IPS-18a (cell line): ENCODE data around the gene HOXB1.

Source experiments
- H3K27ac ChIP-seq: one replicate; pipeline ENCODE4 v1.5.1; 2013; ENCODE audit warnings: low read length
- H3K27me3 ChIP-seq: one replicate; pipeline ENCODE4 v1.6.1; 2013; ENCODE audit warnings: mild to moderate bottlenecking, low read length; ENCODE audit not compliant: control insufficient read depth, insufficient read depth
- H3K36me3 ChIP-seq: one replicate; pipeline ENCODE4 v1.6.1; 2013; ENCODE audit warnings: low read depth, low read length; ENCODE audit not compliant: control insufficient read depth
- H3K4me1 ChIP-seq: one replicate; pipeline ENCODE4 v1.6.1; 2013; ENCODE audit warnings: low read depth, low read length; ENCODE audit not compliant: control insufficient read depth
- H3K4me3 ChIP-seq: one replicate; pipeline ENCODE4 v1.5.1; 2013; ENCODE audit warnings: low read length
- H3K9ac ChIP-seq: one replicate; pipeline ENCODE4 v1.6.1; 2013; ENCODE audit warnings: mild to moderate bottlenecking, low read length, moderate library complexity
- H3K9me3 ChIP-seq: one replicate; pipeline ENCODE4 v1.6.1; 2013; ENCODE audit warnings: low read depth, low read length; ENCODE audit not compliant: control insufficient read depth

HOXB1 gene

DNA sequence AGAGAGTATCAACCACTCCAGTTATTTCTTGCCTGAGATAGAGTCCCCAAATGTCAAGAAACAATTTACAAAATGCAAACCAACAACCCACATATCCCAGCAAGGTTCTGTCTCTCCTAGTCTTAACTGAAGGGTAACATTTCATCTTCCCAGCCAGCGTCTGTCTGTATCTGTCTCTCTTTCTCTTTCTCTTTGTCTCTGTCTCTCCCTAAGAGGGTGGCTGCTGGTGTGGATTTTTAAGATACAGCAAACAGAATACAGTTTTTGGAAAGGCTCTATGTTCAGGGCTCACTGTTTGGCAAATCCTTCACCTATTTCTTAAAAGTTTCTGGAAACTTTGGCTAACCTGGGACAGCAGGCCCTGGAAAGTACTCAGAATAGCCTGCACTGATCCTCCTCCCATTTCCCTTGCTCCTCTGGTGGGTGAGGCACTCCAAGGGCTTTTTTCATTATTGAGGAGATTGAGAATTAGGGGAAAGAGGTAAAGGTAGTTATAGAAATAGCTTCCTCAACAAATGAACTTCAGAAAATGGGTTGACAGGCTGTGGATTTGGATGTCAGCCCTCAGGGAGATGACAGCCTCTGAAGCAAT lies 41.1 kb upstream of the HOXB1 start:
- Histone ChIP-seq H3K27ac (no peak overlapping the region), H3K27me3 (peaks cover 100% of the 10 kb centered on the region), H3K9me3 (no peaks in the 10 kb centered on the region), H3K4me1 (peaks cover 4% of the 10 kb centered on the region), H3K36me3 (no peaks in the 10 kb centered on the region), H3K9ac (no peak overlapping the region), H3K4me3 (no peak overlapping the region)

DNA sequence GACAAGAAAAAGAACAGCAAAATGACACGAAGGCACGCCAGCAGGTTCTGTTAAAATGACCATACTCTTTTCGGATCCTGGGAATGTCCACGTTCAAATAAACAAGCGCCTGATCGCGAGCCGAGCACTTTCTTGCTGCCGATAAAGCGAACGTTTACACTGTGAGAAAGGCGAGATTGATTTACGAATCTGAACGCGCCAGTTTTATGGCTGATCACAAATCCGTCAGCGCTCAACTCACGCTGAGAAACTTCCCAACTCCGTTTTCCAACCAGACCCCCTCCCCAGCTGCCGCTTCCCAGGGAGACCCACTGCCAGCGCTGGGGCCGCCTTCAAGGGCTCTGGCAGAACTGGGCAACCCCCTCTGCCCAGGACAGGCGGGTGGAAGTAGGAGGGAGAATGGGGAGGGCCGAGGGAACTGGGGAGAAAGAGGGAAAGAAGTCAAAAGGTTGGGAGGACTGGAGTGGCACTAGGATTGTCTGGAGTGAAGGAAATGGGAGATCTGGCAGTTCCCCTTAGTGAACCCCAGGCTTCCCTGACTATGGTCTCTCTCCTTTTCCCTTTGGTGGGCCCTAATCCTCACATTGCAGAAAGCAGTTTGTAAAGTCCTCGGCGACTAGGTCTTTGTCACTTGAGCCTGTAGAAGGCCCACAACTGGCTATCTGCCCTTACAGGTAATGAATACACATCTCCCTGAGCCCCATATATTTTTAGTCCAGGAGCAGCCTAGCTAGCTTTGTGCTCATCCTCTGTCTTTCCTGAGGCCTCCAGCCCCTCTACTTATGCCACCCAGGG lies 40.4 kb upstream of the HOXB1 start:
- peaks cover 4% of the 10 kb centered on the region for H3K4me1 ChIP-seq

DNA sequence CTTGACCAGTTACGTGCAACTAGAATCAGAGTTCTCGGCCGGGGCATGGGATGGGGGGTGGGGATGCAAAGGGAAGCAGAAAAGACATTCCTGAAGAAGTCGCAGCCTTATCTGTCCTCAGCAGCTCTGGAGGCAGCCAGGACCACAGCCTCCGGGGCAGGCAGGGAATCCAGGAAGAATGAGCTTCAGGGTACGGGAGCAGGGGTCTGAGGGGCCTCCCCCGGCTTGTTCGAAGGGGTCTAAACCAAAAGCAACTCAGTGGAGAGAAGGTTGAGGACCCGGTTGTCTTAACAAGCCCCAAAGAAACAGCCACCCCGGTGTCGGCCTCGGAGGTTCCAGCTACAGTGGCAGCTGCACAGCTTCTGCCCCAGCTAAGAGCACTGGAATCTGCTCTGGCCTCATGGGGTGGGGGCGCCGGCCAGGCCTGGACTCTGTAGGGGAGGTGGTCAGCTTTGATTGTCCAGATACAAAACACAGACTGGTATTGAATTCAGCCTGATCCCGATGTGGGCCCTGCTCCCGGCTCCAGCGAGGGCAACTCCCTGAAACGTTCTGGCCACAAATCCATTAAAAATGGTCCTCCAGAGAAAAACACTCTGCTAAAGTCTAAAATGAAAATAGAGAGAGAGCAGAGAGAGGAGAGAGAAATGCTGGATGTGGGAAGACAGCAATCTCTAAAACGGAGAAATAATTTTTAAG lies 39.7 kb upstream of the HOXB1 start:
- H3K27me3 ChIP-seq: peaks cover 100% of the 10 kb centered on the region

More for the DNA sequence above, 40.4 kb upstream of the HOXB1 start:
- Histone ChIP-seq H3K27me3 (peaks cover 100% of the 10 kb centered on the region), H3K9ac (no peak overlapping the region), H3K36me3 (no peaks in the 10 kb centered on the region), H3K4me3 (no peak overlapping the region), H3K27ac (no peak overlapping the region), H3K9me3 (no peaks in the 10 kb centered on the region)

DNA sequence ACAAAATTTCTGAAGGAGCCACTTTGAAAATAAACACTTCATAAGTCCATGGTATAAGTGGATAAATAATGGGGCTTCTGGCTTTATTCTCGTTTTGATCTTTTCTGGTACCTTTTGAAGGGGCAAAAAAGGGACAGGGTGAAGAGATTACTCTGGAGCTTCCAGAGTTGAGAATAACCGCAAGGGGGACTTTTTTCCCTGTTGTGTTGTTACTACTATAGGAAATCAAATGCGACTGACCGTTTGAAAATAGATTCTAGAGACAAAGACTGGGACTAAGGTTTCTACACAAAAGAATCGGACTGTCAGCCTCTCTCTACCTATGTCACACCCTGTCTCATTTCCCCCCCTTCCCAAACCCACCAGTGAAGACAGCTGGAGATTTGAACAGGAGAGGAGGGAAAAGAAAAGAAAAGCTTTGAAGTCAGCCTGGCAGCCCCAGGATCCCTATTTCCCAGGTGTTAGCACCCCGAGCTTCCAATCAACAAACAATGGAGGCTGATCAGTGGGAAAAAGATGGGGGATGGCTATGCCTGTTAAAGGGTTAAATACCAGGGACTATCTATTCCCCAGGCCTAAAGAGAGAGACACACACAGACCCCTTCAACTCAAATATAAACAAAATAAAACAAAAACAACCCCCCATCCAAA lies 39.0 kb upstream of the HOXB1 start:
- Histone ChIP-seq H3K4me1 (peaks cover 4% of the 10 kb centered on the region), H3K27ac (no peak overlapping the region), H3K27me3 (peaks cover 100% of the 10 kb centered on the region), H3K4me3 (no peak overlapping the region), H3K9ac (no peak overlapping the region), H3K9me3 (no peaks in the 10 kb centered on the region), H3K36me3 (no peaks in the 10 kb centered on the region)

More for the DNA sequence above, 39.7 kb upstream of the HOXB1 start:
- no peaks in the 10 kb centered on the region for H3K9me3 ChIP-seq
- no peak overlapping the region for H3K4me3 ChIP-seq
- H3K27ac ChIP-seq: no peak overlapping the region
- no peaks in the 10 kb centered on the region for H3K36me3 ChIP-seq
- H3K4me1 ChIP-seq: peaks cover 4% of the 10 kb centered on the region
- H3K9ac ChIP-seq: no peak overlapping the region

DNA sequence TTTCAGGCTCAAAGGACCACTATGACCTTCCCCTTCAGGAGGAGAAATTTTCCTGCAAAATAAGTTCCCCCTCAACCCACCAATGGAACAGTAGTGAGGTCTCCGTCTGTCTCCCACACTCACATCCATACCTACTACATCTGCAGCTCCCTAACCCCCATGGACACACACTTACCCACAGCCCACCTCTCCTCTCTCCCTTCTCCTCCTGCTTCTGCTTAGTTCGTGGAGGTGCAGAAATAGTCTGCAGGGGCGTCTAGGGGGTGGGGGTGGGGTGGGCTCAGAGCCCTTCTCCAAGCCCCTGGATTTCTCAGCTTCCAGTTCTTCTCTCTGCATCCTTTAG lies 38.4 kb upstream of the HOXB1 start:
- Histone ChIP-seq H3K9ac (no peak overlapping the region), H3K36me3 (no peaks in the 10 kb centered on the region), H3K4me3 (no peak overlapping the region), H3K27me3 (peaks cover 100% of the 10 kb centered on the region), H3K4me1 (peaks cover 4% of the 10 kb centered on the region), H3K9me3 (no peaks in the 10 kb centered on the region), H3K27ac (no peak overlapping the region)

DNA sequence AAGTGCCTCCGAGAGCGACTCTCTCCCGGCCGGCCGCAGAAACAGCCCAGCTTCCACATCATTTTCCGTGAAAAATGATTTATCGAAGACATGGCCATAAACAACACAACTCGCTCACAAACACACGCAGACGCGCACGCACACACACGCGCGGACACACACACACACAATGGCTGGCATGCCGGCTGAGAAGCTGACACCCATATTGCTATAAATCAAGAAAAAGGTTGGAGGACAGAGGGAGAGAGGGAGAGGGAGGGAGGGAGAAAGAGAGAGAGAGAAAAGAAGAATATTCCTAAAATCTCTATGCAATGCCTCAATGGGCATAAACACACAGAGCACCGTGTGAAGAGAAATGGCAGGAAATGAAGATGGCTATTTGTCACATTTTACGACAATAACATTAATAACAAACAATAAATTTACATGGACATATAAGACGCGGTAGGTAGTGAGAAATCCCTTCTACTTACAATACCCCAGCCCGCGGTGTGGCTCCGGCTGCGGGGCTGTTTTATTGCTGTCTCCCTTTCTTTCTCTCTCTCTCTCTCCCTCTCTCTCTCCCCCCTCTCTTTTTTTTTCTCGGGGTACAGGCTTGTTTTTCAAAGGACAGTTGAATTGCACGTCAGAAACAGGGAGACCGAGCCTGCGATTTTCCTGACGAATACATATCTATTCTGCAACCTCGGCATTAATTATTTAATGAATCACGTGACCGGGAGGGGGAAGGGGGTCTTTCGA lies 37.9 kb upstream of the HOXB1 start:
- Histone ChIP-seq H3K9me3 (no peaks in the 10 kb centered on the region), H3K4me3 (no peak overlapping the region), H3K36me3 (no peaks in the 10 kb centered on the region), H3K9ac (no peak overlapping the region), H3K4me1 (peaks cover 4% of the 10 kb centered on the region), H3K27ac (no peak overlapping the region), H3K27me3 (peaks cover 100% of the 10 kb centered on the region)

DNA sequence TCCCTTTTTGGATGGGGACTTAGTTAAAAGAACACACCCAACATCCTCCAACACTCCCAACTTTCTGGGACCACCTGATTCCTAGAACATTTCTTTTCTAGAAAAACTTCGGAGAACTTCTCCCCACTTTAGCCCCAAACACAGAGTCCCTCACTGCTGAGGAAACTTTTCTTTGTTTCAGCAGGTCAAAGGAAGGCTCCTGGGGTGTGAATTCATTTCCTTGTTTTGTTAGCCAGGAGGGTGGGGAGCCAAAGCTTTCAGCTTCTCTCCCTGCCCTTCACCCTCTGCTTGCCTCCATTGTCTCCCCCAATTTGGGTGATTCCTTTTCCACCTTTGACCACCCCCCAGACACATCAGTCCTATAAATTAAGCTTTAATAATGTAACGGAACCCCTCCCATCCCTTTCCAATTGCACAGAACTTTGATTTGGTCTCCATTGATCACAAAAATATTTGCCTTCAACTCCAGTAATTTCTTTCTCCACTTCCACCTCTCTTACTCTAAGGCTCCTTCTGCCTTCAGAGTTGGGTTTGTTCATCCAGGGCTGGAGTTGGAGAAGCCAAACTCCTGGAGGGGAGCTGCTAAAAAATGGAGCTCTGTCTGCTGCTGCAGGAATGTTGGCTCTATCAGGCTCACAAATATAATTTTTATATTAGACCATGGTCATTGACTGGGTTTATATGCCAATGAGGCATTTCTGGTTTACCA lies 37.0 kb upstream of the HOXB1 start:
- Histone ChIP-seq H3K27ac (no peak overlapping the region), H3K4me1 (peaks cover 4% of the 10 kb centered on the region), H3K9ac (no peak overlapping the region), H3K9me3 (no peaks in the 10 kb centered on the region), H3K27me3 (peaks cover 100% of the 10 kb centered on the region), H3K4me3 (no peak overlapping the region), H3K36me3 (no peaks in the 10 kb centered on the region)

DNA sequence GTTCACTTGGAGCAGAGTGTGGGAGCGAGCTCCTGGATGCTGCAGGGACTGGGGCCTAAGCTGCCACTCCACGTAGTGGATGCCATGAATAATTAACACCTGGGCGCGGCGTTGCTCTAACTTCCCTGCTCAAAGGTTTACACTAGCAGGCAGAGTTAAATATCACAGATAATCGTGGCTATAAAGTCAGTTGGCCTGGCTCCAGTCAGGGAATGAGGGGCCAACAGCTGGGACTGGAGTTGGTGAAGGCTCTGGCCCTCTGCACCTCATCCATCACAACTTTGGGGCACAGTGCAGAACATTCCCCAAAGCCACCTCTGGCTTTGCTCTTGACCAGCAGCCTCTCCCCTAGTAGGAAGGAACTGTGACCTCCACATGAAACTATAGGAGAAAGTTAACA lies 36.4 kb upstream of the HOXB1 start:
- Histone ChIP-seq H3K27me3 (peaks cover 100% of the 10 kb centered on the region), H3K4me3 (no peak overlapping the region), H3K9me3 (no peaks in the 10 kb centered on the region), H3K9ac (no peak overlapping the region), H3K36me3 (no peaks in the 10 kb centered on the region), H3K4me1 (peaks cover 4% of the 10 kb centered on the region), H3K27ac (no peak overlapping the region)

DNA sequence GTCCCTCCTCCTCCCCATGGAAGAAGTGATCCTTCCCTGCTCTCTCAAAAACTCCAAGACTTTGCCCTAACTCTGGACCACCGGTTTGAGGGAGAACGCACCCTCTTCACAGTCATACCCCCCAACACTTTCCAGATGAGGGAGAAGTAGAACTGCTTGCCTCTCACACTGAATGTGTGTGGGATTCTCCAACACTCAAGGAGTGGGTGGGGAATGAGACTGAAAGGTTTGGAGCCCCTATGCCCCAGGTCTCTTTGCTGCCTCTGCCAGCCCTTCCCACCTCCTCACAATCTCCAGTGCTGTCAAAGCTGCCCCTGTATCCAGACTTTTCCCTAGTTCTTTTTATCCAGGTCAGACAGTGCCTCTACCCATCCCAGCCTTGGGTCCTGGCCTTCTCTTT lies 35.9 kb upstream of the HOXB1 start:
- H3K9me3 ChIP-seq: no peaks in the 10 kb centered on the region
- no peaks in the 10 kb centered on the region for H3K36me3 ChIP-seq
- peaks cover 4% of the 10 kb centered on the region for H3K4me1 ChIP-seq
- H3K27ac ChIP-seq: no peak overlapping the region
- peaks cover 100% of the 10 kb centered on the region for H3K27me3 ChIP-seq
- no peak overlapping the region for H3K9ac ChIP-seq
- no peak overlapping the region for H3K4me3 ChIP-seq

DNA sequence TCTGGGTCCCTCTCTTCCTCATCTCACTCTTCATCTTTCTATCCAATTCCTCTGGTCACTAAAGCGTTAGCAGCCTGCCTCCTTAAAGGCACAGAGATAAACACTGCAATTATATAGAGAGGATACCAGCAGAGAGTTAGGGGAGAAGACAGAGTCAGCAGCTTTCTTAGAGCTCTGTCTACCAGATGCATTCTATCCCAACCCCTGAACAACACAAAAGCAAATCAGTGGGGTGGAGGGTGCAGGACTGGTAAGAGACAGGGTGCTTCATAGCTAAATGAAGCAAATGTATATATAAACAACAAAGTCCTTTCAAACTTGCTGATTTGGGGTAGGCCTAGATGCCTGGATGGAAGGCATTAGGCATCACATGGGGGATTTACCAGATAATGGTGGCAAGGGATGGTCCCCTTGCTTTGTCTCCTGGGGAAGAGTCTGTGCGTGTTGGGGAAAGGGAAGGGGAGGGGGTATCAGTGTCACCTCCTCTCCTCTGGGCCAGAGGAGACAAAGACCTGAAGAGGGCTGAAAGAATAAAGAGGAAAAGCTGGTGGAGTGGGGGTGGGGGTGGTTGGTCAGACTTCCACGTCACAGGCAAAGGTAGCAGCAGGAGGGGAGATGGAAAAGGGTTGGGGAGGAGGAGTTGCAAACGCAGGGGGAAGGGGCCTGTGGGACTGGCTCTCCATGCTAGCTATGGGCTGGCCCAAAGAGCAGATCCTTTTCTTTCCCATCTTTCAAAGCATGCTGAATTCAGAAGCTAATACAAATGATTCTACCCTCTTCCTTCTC lies 35.3 kb upstream of the HOXB1 start:
- Histone ChIP-seq H3K4me3 (no peak overlapping the region), H3K9ac (no peak overlapping the region), H3K36me3 (no peaks in the 10 kb centered on the region), H3K4me1 (peaks cover 4% of the 10 kb centered on the region), H3K27ac (no peak overlapping the region), H3K9me3 (no peaks in the 10 kb centered on the region), H3K27me3 (peaks cover 100% of the 10 kb centered on the region)
